ENCODE measurements around the gene PTPRG. TPM values are rescaled to one million over a fixed set of nuclear protein-coding genes. Genes with fewer than 3 reads are reported as not detected.

Gene PTPRG
- polyA plus RNA-seq, 3 donors: 76.9 to 94.9 (median 92.1) TPM

DNA sequence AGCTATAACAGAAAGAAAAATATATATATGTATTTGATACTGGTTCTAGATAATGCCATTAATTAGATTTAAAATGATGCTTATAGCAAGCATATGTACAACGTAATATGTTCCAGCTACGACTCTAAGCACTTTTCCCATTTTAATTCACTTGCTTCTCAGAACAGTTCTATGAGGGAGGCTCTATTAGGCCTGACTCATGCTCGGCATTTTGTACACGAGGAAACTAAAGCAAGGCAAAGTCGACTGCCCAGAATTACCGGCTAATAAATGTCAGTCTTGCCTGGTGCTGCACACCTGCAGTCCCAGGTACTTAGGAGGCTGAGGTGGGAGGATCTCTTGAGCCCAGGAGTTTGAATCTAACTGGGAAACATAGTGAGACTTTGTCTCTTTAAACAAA is 106.0 kb downstream of the PTPRG start:
- DNase-seq (ENCODE audit: extremely low read depth in 1 of 11, low read depth in 9 of 11, low spot score in 4 of 11): no peak

DNA sequence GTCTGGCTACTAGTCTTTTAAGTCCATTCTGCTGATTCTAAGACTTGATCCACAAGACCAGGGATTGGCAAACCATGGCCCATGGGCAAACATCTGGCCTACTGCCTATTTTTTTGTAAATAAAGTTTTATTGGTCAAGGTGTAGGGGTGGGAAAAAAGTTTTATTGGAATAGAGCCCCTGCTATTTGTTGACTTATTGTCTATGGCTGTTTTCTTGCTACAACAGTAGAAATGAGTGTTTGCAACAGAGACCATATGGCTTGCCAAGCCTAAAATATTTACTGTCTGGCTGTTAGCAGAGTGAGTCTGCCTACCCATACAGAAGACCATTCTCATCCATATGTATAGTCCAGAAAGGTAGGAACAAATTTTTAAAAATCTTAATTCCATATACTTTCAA is 106.4 kb downstream of the PTPRG start:
- DNase-seq (ENCODE audit: extremely low read depth in 1 of 11, low read depth in 9 of 11, low spot score in 4 of 11): no peak

DNA sequence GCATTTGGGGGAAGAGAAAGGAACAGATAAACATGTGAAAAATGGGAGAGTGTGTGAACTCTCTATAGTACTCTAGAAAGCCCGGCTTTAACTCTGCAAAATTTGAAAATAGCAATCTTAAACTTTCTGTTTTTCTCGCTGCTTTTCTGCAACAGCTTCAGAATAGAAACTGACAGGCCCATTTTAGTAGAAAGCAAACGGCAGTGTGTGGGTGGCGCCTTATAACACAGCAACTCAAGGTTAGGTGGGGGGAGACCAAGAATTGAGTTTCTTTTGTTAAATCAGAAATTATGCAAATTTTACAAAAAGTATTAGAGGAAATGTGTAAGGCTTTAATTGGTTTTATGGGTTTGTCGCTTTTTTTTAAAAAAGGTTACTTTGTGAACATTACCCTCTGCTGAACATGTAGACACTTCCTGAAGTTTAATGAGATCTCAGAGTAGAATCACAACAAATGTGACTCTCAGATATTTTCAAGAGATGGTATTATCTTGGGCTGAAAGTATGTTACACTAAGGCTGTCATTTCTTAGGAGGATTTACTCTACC is 107.0 kb downstream of the PTPRG start:
- no peak for DNase-seq (ENCODE audit: extremely low read depth in 1 of 11, low read depth in 9 of 11, low spot score in 4 of 11)

DNA sequence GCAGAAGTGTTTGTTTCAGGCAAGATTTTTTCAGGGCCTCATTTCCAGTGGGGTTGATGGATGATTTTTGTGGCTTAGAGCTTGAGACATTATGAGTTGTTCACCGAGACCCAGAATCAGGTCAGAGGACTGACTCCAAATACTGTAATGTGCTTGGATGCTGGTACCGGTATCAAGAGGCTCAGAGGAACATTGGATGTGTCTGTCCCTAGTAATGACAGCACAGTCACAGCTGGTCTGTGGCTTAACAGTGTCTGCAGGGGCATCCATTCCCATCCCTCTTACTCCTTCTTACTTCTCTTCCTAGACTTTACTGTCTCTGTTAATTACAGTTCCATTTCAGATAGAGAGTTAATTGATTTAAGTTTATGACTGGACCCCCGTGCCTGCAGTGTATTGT is 107.8 kb downstream of the PTPRG start:
- DNase-seq (ENCODE audit: extremely low read depth in 1 of 11, low read depth in 9 of 11, low spot score in 4 of 11): no peak

DNA sequence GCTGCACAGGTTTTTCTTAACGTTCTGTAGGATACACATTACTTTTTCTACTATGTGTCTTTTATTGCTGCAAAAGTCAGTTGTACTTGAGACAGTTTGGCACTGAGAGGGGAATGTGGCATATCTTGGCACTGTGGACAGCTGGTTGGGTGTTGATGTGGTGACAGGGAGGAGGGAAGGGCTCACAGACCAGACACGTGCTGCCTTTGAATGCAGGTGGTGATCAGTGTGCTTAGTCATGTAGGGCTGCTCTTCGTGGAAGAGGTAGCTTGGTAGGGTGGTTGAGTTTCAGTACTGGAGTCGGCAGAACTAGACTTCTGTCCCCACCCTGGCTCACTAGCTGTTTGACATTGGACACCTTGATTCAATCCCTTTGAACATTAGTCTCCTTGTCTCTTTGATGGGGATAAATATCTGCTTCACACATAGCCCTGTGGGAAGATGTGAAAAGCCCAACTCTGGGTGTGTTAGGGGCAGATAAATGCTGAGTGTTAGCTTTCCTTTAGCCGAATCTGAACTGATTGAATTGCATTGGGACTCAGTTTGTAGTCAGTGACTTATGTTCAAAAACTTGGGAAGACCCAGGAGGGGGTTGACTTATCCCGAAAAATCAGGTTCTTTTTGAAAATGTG is 108.4 kb downstream of the PTPRG start:
- no peak for DNase-seq (ENCODE audit: extremely low read depth in 1 of 11, low read depth in 9 of 11, low spot score in 4 of 11)

DNA sequence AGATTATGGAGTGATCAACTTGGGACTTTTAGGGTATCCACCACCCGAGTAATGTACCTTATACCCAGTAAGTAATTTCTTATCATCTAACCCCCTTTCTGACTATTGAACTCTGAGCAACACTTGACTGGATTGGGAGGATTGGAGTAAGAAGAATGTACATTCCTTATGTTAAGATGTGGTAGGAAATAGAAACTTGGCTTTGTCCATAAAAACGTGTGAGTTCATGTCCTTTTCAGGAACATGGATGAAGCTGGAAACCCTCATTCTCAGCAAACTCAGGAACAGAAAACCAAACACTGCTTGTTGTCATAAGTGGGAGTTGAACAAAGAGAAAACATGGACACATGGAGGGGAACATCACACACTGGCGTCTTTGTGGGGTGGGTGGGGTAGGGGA is 112.3 kb downstream of the PTPRG start:
- DNase-seq (ENCODE audit: extremely low read depth in 1 of 11, low read depth in 9 of 11, low spot score in 4 of 11): no peak

DNA sequence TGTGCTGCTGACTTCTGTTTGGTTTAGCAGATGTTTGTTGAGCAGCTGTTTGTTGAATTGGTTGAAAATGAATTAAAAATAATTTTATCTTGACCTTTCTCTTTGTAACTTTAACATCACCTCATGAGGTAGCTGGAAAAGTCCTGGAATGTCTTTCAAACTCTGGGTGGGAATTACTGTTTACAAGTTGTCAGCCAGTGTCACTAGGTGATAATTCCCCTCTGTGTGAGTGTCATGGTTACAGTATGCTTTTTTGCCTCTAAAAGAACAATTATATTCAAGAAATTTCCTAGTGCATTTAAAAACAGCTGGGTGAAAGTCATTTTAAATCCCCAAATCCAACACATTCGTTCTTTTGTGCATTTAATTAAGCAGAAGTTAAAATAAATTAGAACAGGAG is 113.2 kb downstream of the PTPRG start:
- no peak for DNase-seq (ENCODE audit: extremely low read depth in 1 of 11, low read depth in 9 of 11, low spot score in 4 of 11)

DNA sequence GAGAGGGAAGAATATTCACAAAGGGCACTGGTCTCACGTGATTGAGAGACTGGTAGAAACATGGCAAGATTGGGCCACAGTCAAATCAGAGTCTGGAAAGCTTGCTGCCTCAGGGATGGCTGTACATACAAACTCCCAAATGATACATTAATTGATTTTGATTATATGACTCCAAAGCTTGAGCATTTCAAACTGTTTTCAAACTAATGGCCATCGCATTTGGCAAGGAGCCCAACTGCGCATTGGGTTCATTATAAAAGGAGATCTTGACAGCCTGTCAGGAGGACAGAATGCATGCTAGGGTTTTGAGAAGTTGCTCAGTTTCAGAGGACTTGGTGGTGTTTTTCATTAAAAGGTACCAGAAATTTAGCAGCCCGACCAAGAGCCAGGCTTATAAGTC is 117.7 kb downstream of the PTPRG start:
- no peak for DNase-seq (ENCODE audit: extremely low read depth in 1 of 11, low read depth in 9 of 11, low spot score in 4 of 11)

DNA sequence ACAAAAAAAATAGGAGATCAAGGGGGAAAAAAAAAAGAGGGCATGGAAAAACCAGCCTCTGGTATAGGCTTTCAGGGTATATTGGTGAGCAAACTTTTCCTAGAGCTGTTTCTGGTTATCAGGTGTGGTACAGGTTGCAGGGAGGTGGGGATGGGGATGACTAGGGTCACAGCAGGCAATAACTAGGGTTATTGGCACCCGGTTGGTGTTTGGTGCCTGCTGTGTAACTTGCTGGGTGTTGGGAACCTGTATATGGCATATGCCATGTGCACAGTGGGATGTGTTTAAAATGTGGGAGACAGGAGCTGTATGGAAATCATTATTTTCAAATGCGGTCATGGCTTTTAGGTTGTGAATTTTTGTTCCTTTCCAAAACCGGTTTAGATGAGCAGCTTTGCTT is 119.2 kb downstream of the PTPRG start:
- DNase-seq (ENCODE audit: extremely low read depth in 1 of 11, low read depth in 9 of 11, low spot score in 4 of 11): no peak

DNA sequence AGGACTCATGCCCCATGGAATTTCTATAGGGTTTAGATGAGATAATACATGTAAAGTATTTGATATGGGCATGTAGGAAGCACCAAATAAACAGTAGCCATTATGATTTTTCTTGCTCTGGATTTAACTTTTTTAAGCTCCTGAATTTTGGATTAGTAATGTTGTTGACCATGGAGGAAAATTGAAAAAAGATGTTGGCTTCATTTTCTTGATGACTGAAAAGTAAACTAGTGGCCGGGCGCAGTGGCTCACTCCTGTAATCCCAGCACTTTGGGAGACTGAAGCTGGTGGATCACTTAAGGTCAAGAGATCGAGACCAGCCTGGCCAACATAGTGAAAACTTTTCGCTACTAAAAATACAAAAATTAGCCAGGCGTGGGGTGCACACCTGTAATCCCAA is 120.3 kb downstream of the PTPRG start:
- no peak for DNase-seq (ENCODE audit: extremely low read depth in 1 of 11, low read depth in 9 of 11, low spot score in 4 of 11)

DNA sequence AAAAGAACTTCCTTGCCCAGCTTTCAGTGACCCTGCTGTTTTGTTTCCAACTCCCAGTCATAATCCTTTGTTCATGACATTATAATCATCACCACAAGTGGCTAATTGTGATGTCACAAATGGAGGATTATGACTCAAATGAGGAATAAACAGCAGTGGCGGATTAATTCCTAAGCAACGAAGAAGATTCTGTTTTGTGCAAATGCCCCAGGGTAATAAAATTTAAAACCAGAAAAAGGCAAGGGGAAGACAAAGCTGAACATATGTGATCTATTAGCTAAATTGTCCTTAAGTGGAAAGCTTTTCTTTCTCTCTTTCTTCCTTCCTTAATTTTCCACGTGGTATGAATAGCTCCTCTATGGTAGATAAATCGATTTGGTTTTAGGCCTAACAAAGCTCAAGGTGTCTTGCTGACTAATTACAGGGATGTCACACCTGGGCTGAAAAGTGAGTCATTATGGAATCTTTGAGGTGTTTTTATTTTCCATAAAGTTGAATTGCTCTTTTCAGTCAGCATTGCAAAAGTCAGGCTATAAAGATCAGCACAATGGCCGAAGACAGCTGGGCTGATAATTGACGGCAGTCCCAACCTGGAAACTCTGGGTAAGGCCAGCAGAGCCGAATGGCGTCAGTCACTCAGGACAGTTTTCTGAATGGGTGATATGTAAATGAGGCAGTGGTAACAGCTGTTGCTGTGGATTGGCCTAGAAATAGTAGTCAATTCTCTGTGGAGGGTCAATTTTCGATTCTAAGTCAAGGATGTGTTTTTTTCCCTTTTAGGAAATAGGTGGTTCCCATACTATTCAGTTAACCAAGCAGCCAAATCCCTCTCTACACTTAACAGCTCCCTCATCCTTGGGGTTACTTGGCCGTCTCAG is 121.5 kb downstream of the PTPRG start:
- DNase-seq (ENCODE audit: extremely low read depth in 1 of 11, low read depth in 9 of 11, low spot score in 4 of 11): no peak

DNA sequence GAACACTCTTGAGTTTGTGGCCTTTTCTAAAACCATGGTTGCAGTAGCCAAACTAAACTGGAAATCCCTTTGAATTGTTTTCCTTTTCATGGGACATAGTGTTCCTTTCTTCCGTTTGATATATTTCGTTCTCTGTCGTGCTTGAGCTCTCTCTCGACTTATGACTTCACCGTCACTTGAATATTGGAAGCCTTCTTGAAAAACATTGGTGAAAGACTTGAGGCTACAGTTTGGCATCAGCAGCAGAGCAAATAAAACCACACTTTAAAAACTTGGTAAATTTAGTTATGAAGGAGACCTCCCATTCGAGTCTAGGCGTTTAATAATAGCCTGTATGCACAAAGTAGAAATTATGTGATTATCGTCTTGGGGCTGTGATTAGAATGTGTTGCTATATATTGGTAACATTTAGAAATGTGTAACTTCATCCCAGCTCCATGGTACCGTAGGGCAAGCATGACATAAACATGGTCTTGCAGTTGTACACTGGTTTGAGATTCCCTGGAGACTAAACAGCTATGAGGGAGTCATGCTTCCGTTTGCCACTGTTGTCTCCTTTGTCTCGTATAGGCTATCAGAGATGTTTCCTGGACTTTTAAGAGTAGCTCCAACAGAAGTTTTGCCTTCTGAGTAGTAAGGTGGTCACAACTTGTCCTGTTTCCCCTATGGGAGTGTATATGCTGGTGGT is 122.3 kb downstream of the PTPRG start:
- DNase-seq (ENCODE audit: extremely low read depth in 1 of 11, low read depth in 9 of 11, low spot score in 4 of 11): no peak

DNA sequence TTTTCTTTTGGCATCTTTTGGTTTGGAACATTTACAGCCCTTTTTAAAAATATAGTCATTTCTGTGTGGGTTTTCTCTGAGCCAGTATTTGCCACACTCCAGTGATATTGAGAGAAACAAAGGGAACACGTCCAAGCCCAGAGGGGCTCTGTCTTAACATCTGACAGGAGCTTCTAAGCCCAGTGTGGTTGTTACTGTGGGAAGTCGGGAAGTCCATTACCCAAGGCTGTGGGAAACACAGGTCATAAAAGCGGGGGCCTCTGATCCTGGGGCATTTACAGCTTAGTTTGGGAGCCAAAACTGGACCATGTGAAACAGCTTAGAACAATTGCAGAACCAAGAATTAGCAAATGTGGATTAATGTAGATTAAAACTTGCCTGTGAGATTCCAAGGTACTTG is 123.0 kb downstream of the PTPRG start:
- DNase-seq (ENCODE audit: extremely low read depth in 1 of 11, low read depth in 9 of 11, low spot score in 4 of 11): no peak

DNA sequence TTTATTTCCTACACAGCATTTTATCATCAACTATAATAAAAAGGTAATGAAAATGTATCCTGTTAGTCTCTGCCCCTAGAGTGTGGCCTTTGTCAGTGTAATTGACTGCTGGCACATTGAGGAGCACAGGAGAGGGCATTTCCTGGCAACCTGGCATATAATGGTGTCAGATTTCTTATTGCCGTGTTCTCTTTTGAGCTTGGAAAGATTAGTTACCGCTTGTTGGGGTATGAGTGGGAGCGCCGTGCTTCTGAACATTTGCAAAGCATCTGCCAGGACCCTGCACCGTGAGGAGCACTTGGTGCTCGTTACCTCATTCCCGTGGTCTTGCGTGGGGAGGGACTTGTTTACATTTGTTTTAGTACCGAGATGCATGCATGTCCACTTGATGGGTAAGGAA is 124.4 kb downstream of the PTPRG start:
- peak in 8 of 11 donors; percentile 15 to 67 (median 42) for DNase-seq (ENCODE audit: extremely low read depth in 1 of 11, low read depth in 9 of 11, low spot score in 4 of 11)

DNA sequence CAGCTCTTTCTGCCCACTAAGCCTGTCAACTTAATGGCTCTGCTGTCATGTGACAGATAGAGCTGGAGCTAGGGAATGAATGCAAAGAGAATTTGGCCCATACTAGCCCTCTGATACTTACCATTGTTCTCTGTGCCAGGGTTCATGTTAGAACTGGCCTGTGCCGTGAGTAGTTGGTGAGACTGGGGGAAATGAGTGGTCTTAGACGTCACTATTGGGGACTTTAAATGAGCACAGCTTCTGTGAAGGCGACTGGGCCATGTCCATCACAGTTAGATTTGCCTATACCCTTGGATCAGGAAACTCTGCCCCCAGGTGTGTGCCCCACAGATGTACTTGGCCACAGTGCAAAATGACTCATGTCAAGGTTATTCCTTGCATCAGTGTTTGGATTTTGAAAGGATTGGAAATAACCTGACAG is 124.9 kb downstream of the PTPRG start:
- no peak for DNase-seq (ENCODE audit: extremely low read depth in 1 of 11, low read depth in 9 of 11, low spot score in 4 of 11)

DNA sequence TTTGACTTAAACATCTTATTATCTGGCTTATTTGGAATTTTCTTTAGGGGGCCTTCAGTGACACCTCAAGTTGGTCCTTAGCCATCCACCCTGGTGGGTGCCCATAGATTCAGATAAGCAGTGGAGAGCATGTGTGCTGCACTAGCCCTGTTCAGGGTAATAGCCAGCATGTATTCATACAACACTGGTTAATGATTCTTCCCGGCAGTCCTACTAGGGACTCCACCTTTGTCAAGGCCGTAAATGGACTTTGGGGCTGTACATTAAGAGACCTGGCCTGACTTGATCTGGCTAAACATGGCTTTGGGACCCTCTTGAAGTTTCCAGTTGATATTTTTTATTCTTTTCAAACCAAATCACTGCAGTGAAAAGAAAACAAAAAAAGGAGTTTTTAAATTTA is 125.8 kb downstream of the PTPRG start:
- DNase-seq (ENCODE audit: extremely low read depth in 1 of 11, low read depth in 9 of 11, low spot score in 4 of 11): no peak

DNA sequence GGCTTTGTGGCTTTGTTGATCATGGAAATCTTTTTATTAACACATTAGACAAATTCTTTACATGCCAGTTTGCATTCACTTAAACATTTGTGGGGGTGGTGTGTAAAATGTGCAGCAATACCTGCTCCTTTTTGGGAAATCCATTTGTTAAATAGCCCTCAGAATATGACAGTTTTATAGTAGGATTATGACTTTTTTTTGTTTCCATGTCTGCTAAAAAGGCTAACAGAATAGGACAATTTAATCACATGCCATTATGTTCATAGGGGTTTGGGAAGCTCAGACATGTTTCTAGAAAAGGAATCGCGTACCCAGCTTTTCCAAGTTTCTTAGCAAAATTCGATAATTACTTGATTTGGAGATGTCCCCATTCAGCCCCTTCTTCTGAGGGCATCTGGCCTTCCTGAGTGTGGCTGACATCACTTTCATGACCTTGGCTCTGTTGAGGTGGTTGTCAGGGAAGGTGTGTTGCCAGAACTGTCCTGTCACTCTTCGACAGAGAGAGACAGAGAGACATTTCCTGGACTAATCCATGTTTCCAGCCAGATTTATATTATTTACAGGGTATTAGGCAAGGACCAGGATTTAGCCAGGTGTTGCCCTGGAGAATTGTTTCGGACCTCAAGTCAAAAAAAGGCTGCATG is 126.4 kb downstream of the PTPRG start:
- no peak for DNase-seq (ENCODE audit: extremely low read depth in 1 of 11, low read depth in 9 of 11, low spot score in 4 of 11)

DNA sequence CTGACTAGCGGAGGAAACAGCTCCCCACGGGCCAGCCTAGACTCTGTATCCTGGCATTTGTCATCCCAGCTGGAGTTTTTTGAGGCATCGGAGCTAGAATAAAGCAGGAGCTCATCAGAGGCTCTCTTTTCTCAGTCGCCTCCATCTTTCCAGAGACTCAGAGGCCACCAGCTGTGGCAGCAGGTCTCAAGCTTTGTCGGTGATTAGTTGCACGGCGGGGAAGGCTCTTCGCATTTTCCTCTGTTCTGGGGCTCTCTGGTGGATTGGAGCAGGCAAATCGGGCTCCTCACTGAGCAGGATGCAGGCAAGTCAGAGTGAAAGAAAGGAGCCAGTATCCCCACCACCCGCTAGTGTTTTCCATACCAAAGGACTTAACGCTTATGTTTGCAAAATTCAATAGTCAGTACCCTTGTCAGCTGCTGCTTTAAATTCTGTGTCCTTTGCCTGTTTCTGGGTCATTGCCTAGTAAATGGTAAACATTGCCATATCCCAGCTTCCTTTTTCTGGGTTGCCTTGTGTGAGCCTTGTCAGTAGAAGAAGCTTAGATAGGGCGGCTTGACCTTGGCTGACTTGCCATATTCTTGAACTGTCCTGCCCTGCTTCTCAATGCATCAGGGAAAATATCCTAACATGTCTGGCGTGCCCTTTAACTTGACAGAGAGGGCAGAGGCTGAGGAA is 127.1 kb downstream of the PTPRG start:
- DNase-seq (ENCODE audit: extremely low read depth in 1 of 11, low read depth in 9 of 11, low spot score in 4 of 11): no peak

DNA sequence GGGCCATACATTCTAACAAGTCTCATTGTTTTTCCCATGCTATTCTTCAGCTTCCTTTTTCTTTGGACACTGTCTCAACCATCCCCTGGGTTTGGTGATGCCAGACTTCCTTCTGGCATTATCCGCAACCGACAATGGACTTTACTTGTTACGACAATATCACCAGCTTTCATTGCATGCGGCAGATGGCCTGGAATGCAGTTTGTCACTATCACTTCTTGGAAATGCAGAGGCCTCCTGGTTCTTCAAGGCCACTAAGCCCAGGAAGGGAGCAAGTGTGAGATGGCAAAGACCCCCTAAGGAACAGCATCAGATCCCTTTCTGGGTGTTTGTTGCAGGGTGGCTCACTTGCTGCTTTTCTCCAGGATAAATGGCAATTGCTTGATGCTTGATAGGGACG is 128.6 kb downstream of the PTPRG start:
- DNase-seq (ENCODE audit: extremely low read depth in 1 of 11, low read depth in 9 of 11, low spot score in 4 of 11): no peak

Measured in renal cortex interstitium (tissue), 11 donors.